Measurements from ENCODE around the gene SOAT2. TPM values are rescaled to one million over a fixed set of nuclear protein-coding genes. Genes with fewer than 3 reads are reported as not detected.
A peak's percentile ranks its signal among the peaks of the same experiment; 100 is the strongest.

Gene SOAT2
- total RNA-seq, 2 donors from 2014 or later = not detected

DNA sequence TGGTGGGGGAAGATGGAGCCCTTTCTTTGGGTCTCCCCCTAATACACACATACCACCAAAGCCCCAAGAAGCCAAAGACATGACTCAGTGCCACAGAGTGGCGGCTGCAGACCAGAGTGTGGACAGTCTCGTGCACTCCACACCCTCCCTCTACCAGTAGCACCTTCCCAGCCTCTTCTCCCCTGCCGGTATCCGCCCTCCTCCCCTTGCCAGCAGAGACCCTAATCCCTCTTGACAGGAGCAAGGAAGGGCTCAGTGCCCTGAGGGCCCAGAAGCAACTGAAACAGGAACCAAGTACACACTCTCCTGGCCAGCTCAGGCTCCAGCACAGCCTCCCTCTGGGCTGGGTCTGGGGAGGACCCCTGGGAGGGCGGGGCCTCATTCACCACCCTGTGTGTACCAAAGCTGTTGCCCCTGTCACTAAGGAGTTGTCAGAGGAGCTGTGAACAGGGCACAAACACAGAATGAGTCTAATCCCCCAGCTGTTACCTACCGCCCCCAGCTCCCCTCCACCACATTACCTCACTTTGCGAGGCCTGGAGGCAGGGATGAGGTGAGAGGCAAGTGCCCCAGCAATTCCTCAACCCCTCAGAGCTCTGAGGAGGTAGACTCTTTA, 32.3 kb upstream of the SOAT2 start:
- Histone ChIP-seq H3K4me1 (peaks cover 0 to 72% of the 10 kb centered on the region in 2 donors), H3K27me3 (no peaks in the 10 kb centered on the region), H3K27ac (peak overlapping the region; percentile 66 to 70), H3K9me3 (no peaks in the 10 kb centered on the region), H3K36me3 (peaks cover 39% of the 10 kb centered on the region), H3K4me3 (no peak overlapping the region)
- no peak for DNase-seq (ENCODE audit: low spot score)
- TF ChIP-seq, protein P1, sequence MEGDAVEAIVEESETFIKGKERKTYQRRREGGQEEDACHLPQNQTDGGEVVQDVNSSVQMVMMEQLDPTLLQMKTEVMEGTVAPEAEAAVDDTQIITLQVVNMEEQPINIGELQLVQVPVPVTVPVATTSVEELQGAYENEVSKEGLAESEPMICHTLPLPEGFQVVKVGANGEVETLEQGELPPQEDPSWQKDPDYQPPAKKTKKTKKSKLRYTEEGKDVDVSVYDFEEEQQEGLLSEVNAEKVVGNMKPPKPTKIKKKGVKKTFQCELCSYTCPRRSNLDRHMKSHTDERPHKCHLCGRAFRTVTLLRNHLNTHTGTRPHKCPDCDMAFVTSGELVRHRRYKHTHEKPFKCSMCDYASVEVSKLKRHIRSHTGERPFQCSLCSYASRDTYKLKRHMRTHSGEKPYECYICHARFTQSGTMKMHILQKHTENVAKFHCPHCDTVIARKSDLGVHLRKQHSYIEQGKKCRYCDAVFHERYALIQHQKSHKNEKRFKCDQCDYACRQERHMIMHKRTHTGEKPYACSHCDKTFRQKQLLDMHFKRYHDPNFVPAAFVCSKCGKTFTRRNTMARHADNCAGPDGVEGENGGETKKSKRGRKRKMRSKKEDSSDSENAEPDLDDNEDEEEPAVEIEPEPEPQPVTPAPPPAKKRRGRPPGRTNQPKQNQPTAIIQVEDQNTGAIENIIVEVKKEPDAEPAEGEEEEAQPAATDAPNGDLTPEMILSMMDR (IDR thresholded peaks at IDR 0.05) = no peak

GRCh38 chr12:53071591-53072551, 31.4 kb upstream of the SOAT2 start:
- Histone ChIP-seq H3K4me1 (peaks cover 0 to 64% of the 10 kb centered on the region in 2 donors), H3K27me3 (no peaks in the 10 kb centered on the region), H3K36me3 (peaks cover 41% of the 10 kb centered on the region), H3K27ac (peak overlapping the region; percentile 66 to 70), H3K4me3 (no peak overlapping the region), H3K9me3 (no peaks in the 10 kb centered on the region)
- DNase-seq (ENCODE audit: low spot score) = peak; percentile 92
- TF ChIP-seq, protein P1 (IDR thresholded peaks at IDR 0.05) = peak in 1 of 2 donors; percentile 37

DNA sequence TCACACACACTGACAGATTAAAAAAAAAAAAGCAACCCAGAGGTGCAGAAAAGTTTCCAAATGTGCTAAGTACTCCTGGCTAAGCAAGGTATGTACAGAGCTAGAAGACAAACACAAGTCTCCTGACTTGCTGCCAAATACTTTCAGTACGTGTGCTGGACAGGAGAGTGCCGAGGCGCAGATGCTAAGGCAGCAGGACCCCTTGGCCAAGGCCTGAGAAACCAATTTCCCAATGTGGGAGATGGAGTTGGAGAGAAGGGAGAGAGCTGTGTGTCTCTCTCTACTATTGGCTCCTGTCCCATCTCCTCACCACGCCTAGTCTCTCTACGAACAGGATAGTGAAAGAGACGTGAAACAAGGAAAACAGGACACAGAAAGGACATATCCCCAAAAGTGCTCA, 29.4 kb upstream of the SOAT2 start:
- peak overlapping the region in 1 of 2 donors; percentile 37 for H3K27ac ChIP-seq
- peaks cover 0 to 69% of the 10 kb centered on the region in 2 donors for H3K4me1 ChIP-seq
- H3K27me3 ChIP-seq = no peaks in the 10 kb centered on the region
- H3K4me3 ChIP-seq = no peak overlapping the region
- DNase-seq (ENCODE audit: low spot score) = peak; percentile 59
- H3K36me3 ChIP-seq = peaks cover 33% of the 10 kb centered on the region
- H3K9me3 ChIP-seq = no peaks in the 10 kb centered on the region
- TF ChIP-seq, protein P1 (IDR thresholded peaks at IDR 0.05) = no peak

DNA sequence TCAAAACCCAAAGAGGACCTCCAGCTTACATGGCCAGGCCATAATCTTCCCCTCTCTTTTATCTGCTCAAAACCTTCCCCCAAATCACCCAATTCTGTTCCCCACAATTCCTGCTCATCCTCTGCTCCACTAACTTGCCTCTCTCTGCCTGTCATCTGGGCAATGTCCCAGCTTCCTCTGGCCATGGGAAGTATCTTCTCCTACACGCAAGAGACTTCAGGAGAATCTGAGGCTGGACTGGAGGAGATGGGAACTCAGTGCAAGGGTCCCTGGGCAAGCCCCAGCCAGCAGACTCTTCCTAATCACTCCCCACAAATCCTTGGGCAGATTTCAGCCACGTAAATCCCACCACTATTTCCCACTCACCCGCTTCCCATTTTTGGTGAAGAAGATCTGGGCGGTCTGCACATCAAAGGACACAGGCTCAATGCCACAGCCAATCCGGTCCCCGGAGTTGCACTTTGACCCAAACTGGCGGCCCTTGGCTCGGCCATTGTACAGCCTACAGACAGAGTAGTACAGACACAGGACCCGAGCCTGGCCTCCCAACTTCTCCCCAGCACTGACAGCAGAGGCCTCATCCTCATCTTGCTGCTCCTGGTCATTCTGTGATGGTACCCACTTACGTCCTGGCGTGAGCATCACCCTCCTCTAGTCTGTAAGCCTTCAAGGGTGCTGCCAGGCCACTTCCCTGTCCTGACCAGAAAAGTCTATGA, 28.8 kb upstream of the SOAT2 start:
- TF ChIP-seq, protein P1 (IDR thresholded peaks at IDR 0.05) = no peak
- DNase-seq (ENCODE audit: low spot score) = no peak
- peak overlapping the region in 1 of 2 donors; percentile 37 for H3K27ac ChIP-seq
- no peak overlapping the region for H3K4me3 ChIP-seq
- peaks cover 0 to 64% of the 10 kb centered on the region in 2 donors for H3K4me1 ChIP-seq
- H3K9me3 ChIP-seq = no peaks in the 10 kb centered on the region
- no peaks in the 10 kb centered on the region for H3K27me3 ChIP-seq
- H3K36me3 ChIP-seq = peaks cover 33% of the 10 kb centered on the region

GRCh38 chr12:53074999-53075370, 28.3 kb upstream of the SOAT2 start:
- Histone ChIP-seq H3K9me3 (no peaks in the 10 kb centered on the region), H3K27ac (peak overlapping the region in 1 of 2 donors; percentile 37), H3K36me3 (peaks cover 33% of the 10 kb centered on the region), H3K4me1 (peaks cover 0 to 61% of the 10 kb centered on the region in 2 donors), H3K27me3 (no peaks in the 10 kb centered on the region), H3K4me3 (no peak overlapping the region)
- no peak for DNase-seq (ENCODE audit: low spot score)
- TF ChIP-seq, protein P1 (IDR thresholded peaks at IDR 0.05) = no peak

All from right atrium auricular region (tissue), 2 donors.